ENCODE measurements around the gene AGK.

DNA sequence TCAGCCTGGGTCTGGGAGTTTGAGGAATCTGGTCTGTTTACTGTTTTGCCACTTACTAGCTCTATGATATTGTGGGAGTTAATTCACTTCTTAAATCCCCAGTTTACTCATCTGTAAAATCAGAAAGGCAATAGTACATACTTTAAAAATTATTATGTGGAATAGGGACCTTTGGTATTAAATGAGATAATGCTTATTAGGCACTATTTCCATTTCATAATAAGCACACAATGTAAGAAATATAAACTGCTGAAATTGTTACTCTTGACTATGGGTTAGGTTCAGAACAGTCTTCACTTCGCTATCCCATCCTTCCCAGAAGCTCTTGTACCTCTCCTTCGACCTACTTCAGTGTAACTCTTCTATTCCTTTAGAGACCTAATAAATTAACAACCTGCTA lies 47.2 kb downstream of the AGK start:
- TF ChIP-seq, protein P1, sequence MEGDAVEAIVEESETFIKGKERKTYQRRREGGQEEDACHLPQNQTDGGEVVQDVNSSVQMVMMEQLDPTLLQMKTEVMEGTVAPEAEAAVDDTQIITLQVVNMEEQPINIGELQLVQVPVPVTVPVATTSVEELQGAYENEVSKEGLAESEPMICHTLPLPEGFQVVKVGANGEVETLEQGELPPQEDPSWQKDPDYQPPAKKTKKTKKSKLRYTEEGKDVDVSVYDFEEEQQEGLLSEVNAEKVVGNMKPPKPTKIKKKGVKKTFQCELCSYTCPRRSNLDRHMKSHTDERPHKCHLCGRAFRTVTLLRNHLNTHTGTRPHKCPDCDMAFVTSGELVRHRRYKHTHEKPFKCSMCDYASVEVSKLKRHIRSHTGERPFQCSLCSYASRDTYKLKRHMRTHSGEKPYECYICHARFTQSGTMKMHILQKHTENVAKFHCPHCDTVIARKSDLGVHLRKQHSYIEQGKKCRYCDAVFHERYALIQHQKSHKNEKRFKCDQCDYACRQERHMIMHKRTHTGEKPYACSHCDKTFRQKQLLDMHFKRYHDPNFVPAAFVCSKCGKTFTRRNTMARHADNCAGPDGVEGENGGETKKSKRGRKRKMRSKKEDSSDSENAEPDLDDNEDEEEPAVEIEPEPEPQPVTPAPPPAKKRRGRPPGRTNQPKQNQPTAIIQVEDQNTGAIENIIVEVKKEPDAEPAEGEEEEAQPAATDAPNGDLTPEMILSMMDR (IDR thresholded peaks at IDR 0.05; ENCODE audit: low read depth, low read length), result no peak
- no peak for TF ChIP-seq EZH2phosphoT487 (IDR thresholded peaks at IDR 0.05; ENCODE audit: low read depth)

All from OCI-LY3 (cell line).